ENCODE results near the gene JAG1. TPM values are rescaled to one million over a fixed set of nuclear protein-coding genes. Genes with fewer than 3 reads are reported as not detected.
A peak's percentile ranks its signal among the peaks of the same experiment; 100 is the strongest.

The JAG1 gene
- total RNA-seq, 2 donors from 2014 or later = 66.5 to 102 TPM

DNA sequence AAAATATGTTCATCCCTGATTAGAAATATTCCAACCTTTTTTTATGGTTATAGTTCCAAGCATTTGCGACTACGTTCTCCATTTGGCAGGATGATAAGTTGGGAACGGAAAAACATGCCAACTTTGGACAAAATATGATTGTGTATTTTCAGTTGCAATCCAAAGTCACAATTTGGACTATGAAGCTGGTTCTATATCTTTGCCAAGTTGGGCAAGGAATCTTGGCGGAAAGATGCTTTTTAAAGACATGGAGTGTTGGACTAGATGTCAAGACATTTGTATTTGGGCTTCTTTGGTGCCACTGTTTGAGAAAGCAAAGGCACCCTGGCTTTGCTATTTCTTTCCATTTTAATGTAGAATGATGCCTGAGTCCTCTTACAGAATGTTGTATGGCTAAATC is 33.3 kb upstream of the JAG1 start:
- Histone ChIP-seq H3K27ac (no peak overlapping the region), H3K9ac (ENCODE audit: low read depth in 2 of 2, low read length in 2 of 2) (no peak overlapping the region), H3K4me3 (no peak overlapping the region), H3K9me3 (no peaks in the 10 kb centered on the region), H3K4me1 (no peaks in the 10 kb centered on the region), H3K36me3 (no peaks in the 10 kb centered on the region), H3K27me3 (no peaks in the 10 kb centered on the region)
- TF ChIP-seq, protein P1, sequence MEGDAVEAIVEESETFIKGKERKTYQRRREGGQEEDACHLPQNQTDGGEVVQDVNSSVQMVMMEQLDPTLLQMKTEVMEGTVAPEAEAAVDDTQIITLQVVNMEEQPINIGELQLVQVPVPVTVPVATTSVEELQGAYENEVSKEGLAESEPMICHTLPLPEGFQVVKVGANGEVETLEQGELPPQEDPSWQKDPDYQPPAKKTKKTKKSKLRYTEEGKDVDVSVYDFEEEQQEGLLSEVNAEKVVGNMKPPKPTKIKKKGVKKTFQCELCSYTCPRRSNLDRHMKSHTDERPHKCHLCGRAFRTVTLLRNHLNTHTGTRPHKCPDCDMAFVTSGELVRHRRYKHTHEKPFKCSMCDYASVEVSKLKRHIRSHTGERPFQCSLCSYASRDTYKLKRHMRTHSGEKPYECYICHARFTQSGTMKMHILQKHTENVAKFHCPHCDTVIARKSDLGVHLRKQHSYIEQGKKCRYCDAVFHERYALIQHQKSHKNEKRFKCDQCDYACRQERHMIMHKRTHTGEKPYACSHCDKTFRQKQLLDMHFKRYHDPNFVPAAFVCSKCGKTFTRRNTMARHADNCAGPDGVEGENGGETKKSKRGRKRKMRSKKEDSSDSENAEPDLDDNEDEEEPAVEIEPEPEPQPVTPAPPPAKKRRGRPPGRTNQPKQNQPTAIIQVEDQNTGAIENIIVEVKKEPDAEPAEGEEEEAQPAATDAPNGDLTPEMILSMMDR (IDR thresholded peaks at IDR 0.05) = no peak
- intact Hi-C loops (cut with DNase I) = loop anchor here (10.0 kb wide), 1 partner anchor 148 kb away; no protein-coding TSS in a partner anchor
- no peak for DNase-seq

DNA sequence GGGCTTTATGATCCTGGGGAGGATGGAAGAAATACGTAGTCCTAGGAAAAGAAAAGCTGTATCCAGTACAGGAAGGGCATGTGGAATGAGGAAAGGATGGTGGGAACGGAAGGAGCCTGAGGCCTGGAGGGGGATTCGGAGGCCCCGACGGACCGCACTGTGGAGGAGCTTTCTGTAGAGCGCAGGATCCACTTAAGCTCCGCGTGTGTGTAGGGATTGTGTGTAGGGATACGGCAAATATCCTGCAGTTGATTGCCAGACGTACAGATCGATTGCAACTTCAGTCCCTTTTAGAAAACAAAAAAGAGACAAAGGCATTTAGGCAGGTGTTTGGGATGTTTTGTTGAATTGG is 32.6 kb upstream of the JAG1 start:
- Histone ChIP-seq H3K36me3 (no peaks in the 10 kb centered on the region), H3K4me3 (no peak overlapping the region), H3K27me3 (no peaks in the 10 kb centered on the region), H3K9me3 (no peaks in the 10 kb centered on the region), H3K9ac (ENCODE audit: low read depth in 2 of 2, low read length in 2 of 2) (no peak overlapping the region), H3K27ac (no peak overlapping the region), H3K4me1 (no peaks in the 10 kb centered on the region)
- DNase-seq = no peak
- intact Hi-C loops (cut with DNase I) = loop anchor here (10.0 kb wide), 1 partner anchor 148 kb away; no protein-coding TSS in a partner anchor
- TF ChIP-seq, protein P1 (IDR thresholded peaks at IDR 0.05) = no peak

DNA sequence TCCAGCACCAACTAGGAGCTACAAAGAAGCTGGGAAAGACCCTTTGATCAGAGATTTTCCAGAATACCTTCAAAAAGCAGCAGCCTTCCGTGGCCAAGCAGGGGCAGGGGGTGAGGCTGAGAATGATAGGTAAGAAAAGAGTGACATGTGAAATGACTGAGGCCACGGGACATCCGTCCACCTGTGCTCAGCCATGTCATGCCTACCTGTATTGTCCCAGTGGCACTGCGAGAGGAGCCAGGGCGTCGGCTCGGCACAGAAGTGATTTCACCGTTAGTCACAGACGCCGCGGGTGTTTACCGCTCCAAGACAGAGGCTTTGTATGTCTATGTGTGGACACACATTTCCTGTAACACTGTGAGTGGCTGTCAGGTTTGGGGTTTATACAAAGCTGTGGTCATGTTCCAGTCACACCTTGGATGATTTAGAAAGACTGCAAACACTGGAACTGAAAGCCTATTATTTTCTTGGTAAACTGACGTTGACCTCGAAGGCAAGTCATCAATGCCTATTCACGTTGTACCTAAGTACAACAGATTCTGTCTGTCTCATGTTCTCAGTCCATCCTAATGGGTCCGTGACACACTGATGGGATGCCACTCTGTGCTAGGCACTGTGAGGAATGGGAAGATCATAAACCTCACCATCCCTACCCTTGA is 32.1 kb upstream of the JAG1 start:
- no peaks in the 10 kb centered on the region for H3K36me3 ChIP-seq
- H3K9ac ChIP-seq (ENCODE audit: low read depth in 2 of 2, low read length in 2 of 2) = no peak overlapping the region
- no peaks in the 10 kb centered on the region for H3K27me3 ChIP-seq
- TF ChIP-seq, protein P1 (IDR thresholded peaks at IDR 0.05) = no peak
- no peaks in the 10 kb centered on the region for H3K4me1 ChIP-seq
- no peak overlapping the region for H3K27ac ChIP-seq
- intact Hi-C loops (cut with DNase I) = loop anchor here (10.0 kb wide), 1 partner anchor 149 kb away; no protein-coding TSS in a partner anchor
- H3K4me3 ChIP-seq = no peak overlapping the region
- H3K9me3 ChIP-seq = no peaks in the 10 kb centered on the region
- DNase-seq = peak; percentile 57

DNA sequence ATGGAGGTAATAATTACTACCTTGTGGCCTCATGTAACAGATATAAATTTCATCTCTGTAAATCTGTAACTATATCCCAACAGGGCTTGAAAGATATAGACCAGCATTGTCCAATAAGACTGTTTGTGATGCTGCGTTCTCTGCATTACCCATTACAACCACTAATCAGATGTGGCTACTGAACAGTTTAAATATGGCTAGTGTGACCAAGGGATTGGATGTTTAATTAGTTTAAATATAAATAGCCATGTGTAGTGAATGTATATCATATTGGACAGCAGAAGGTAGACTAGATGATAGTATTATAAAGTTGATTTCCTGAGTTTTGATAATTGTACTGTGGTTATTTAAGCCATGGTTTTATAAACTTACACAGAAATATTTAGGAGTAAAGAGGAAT is 27.8 kb upstream of the JAG1 start:
- peaks cover 2% of the 10 kb centered on the region for H3K4me1 ChIP-seq
- H3K36me3 ChIP-seq = no peaks in the 10 kb centered on the region
- intact Hi-C loops (cut with DNase I) = loop anchor here (10.0 kb wide), 1 partner anchor 153 kb away; no protein-coding TSS in a partner anchor
- TF ChIP-seq, protein P1 (IDR thresholded peaks at IDR 0.05) = no peak
- no peak overlapping the region for H3K27ac ChIP-seq
- H3K4me3 ChIP-seq = no peak overlapping the region
- no peaks in the 10 kb centered on the region for H3K9me3 ChIP-seq
- H3K9ac ChIP-seq (ENCODE audit: low read depth in 2 of 2, low read length in 2 of 2) = no peak overlapping the region
- H3K27me3 ChIP-seq = no peaks in the 10 kb centered on the region
- DNase-seq = no peak

DNA sequence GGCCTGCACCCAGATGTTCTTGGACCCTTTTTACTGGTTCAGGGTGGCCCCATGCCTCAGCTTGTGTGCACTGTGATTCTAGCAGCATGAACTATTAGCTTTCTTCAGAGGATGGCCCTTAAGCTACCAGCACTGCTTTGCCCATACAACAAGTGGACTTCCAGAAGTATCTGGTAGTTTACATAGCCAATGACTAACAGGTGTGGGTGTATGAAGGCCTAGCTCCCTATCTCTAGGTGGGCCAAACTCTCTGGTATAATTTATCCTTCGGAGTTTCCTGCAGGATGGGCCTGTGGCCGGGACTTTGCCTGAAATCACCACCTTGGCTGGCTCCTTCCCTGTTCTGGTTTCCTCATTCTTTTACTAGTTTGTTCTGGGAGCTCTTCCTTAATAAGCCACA is 26.1 kb upstream of the JAG1 start:
- Histone ChIP-seq H3K27ac (peak overlapping the region; percentile 85), H3K4me1 (peaks cover 2% of the 10 kb centered on the region), H3K4me3 (no peak overlapping the region), H3K9me3 (no peaks in the 10 kb centered on the region), H3K9ac (ENCODE audit: low read depth in 2 of 2, low read length in 2 of 2) (peak overlapping the region in 1 of 2 donors; percentile 60), H3K27me3 (no peaks in the 10 kb centered on the region), H3K36me3 (no peaks in the 10 kb centered on the region)
- TF ChIP-seq, protein P1 (IDR thresholded peaks at IDR 0.05) = no peak
- DNase-seq = peak; percentile 60
- intact Hi-C loops (cut with DNase I) = loop anchor here (10.0 kb wide), 1 partner anchor 155 kb away; no protein-coding TSS in a partner anchor

Data from colonic mucosa (tissue), 4 donors.